H1 (cell line): ENCODE data around the gene SUSD1. TPM values are rescaled to one million over a fixed set of nuclear protein-coding genes. Genes with fewer than 3 reads are reported as not detected.

Experiments used
- CTCF ChIA-PET: fragments of 300-600 bp; sonication (Branson Sonifier 250); formaldehyde crosslinking; loops from one replicate; lab custom pipeline; 2021; ENCODE audit not compliant: partially characterized antibody; lab: Charles Lee
- POLR2A ChIA-PET: fragments of 300-600 bp; sonication (Branson Sonifier 250); formaldehyde crosslinking; loops from one replicate; lab custom pipeline; 2021; ENCODE audit warnings: inconsistent platforms; ENCODE audit not compliant: partially characterized antibody; lab: Charles Lee
- DNase-seq, 2 experiments: peaks; one replicate each; pipeline versions ENCODE4 v3.0.0 to v3.0.0-alpha.2; 2010 to 2022; ENCODE audit warnings: low spot score in 2 of 2, low read depth in 1 of 2, mixed read lengths in 1 of 2
- FAIRE-seq: peaks from 2 replicates; lab custom pipeline; 2011; peaks lifted over from hg19 to GRCh38; lab: Jason Lieb, UNC
- H2AFZ ChIP-seq: 2 replicates; pipeline ENCODE4 v1.8.1; 2012; ENCODE audit warnings: low read length, inconsistent platforms
- H2AK5ac ChIP-seq: 2 replicates; pipeline ENCODE4 v1.6.1; 2013; ENCODE audit warnings: low read depth, low read length
- H2BK120ac ChIP-seq: replicated peaks from 2 replicates; pipeline ENCODE3; 2013; ENCODE audit warnings: low read depth, low read length, inconsistent platforms
- H2BK12ac ChIP-seq: 2 replicates; pipeline ENCODE4 v1.6.1; 2013; ENCODE audit warnings: low read depth, low read length
- H2BK15ac ChIP-seq: 2 replicates; pipeline ENCODE4 v1.6.1; 2013; ENCODE audit warnings: low read length
- H2BK20ac ChIP-seq: 2 replicates; pipeline ENCODE4 v1.6.1; 2013; ENCODE audit warnings: low read length
- H2BK5ac ChIP-seq: 2 replicates; pipeline ENCODE4 v1.6.1; 2013; ENCODE audit warnings: low read depth, low read length
- H3K14ac ChIP-seq: 2 replicates; pipeline ENCODE4 v1.6.1; 2013; ENCODE audit warnings: inconsistent platforms; ENCODE audit not compliant: insufficient read length
- H3K18ac ChIP-seq: 2 replicates; pipeline ENCODE4 v1.6.1; 2013; ENCODE audit warnings: low read length; ENCODE audit errors: extremely low read depth
- H3K23ac ChIP-seq: 2 replicates; pipeline ENCODE4 v1.6.1; 2013; ENCODE audit warnings: inconsistent platforms; ENCODE audit not compliant: insufficient read length
- H3K23me2 ChIP-seq: 2 replicates; pipeline ENCODE4 v1.6.1; 2013; ENCODE audit warnings: low read depth, low read length
- H3K27ac ChIP-seq: 2 replicates; pipeline ENCODE4 v1.6.1; 2011; ENCODE audit warnings: low read depth, low read length, inconsistent platforms
- H3K27me3 ChIP-seq, 4 experiments: replicated peaks in 1 of 4; 1 replicate in 1 of 4; 2 replicates in 3 of 4; pipeline versions ENCODE4 v1.6.1 to v1.8.1; 2011 to 2013; ENCODE audit warnings: low read length in 3 of 4, mild to moderate bottlenecking in 3 of 4, inconsistent platforms in 2 of 4, mixed read lengths in 2 of 4, moderate library complexity in 1 of 4; ENCODE audit not compliant: control insufficient read depth in 3 of 4, insufficient read depth in 3 of 4; ENCODE audit errors: extremely low read depth in 1 of 4
- H3K36me3 ChIP-seq, 4 experiments: 2 replicates each; pipeline versions ENCODE4 v1.6.1 to v1.8.1; 2011 to 2013; ENCODE audit warnings: mild to moderate bottlenecking in 4 of 4, low read length in 3 of 4, moderate library complexity in 2 of 4, control low read depth in 1 of 4, inconsistent platforms in 1 of 4; ENCODE audit not compliant: insufficient read depth in 4 of 4, control insufficient read depth in 2 of 4
- H3K4ac ChIP-seq: replicated peaks from 2 replicates; pipeline ENCODE3; 2013; ENCODE audit warnings: low read length, low read depth, mixed read lengths, inconsistent platforms; ENCODE audit not compliant: insufficient read length
- H3K4me1 ChIP-seq, 4 experiments: replicated peaks in 1 of 4; 1 replicate in 1 of 4; 2 replicates in 3 of 4; pipeline versions ENCODE4 v1.6.1 to v1.8.1; 2011 to 2013; ENCODE audit warnings: low read length in 3 of 4, inconsistent platforms in 2 of 4, mixed read lengths in 1 of 4; ENCODE audit not compliant: insufficient read depth in 4 of 4, control insufficient read depth in 3 of 4
- H3K4me2 ChIP-seq, 2 experiments: 2 replicates each; pipeline versions ENCODE4 v1.6.1 to v1.8.1; 2011 to 2013; ENCODE audit warnings: low read depth in 2 of 2, low read length in 2 of 2, control low read depth in 1 of 2, inconsistent platforms in 1 of 2, mild to moderate bottlenecking in 1 of 2; ENCODE audit not compliant: insufficient read depth in 1 of 2
- H3K4me3 ChIP-seq, 4 experiments: fragments of 200-600, 300-600 bp in 1 of 4; sonication (generic), shearing (Covaris generic), sonication (Bioruptor Twin) in 1 of 4; 2 replicates each; pipeline versions ENCODE4 v1.5.1 to v1.8.1; 2011 to 2016; ENCODE audit warnings: low read length in 4 of 4, low read depth in 3 of 4, control low read depth in 2 of 4, inconsistent platforms in 2 of 4, mild to moderate bottlenecking in 2 of 4, mixed read lengths in 1 of 4, moderate library complexity in 1 of 4; ENCODE audit not compliant: insufficient read depth in 2 of 4; ENCODE audit errors: extremely low read depth in 1 of 4
- H3K56ac ChIP-seq: replicated peaks from 2 replicates; pipeline ENCODE3; 2013; ENCODE audit warnings: low read depth, mild to moderate bottlenecking, mixed read lengths, low read length, inconsistent platforms; ENCODE audit not compliant: insufficient read length
- H3K79me1 ChIP-seq: 2 replicates; pipeline ENCODE4 v1.6.1; 2013; ENCODE audit warnings: low read depth, low read length, control low read depth
- H3K79me2 ChIP-seq, 2 experiments: 2 replicates each; pipeline versions ENCODE4 v1.6.1 to v1.8.1; 2012 to 2013; ENCODE audit warnings: low read length in 2 of 2, mild to moderate bottlenecking in 2 of 2, inconsistent platforms in 1 of 2; ENCODE audit not compliant: insufficient read depth in 2 of 2, control insufficient read depth in 1 of 2
- H3K9ac ChIP-seq, 4 experiments: replicated peaks in 1 of 4; 1 replicate in 1 of 4; 2 replicates in 3 of 4; pipeline versions ENCODE4 v1.6.1 to v1.8.1; 2011 to 2013; ENCODE audit warnings: low read depth in 3 of 4, low read length in 3 of 4, control low read depth in 2 of 4, mild to moderate bottlenecking in 2 of 4, moderate library complexity in 2 of 4, inconsistent platforms in 1 of 4; ENCODE audit errors: extremely low read depth in 1 of 4
- H3K9me3 ChIP-seq, 2 experiments: 2 replicates each; pipeline versions ENCODE4 v1.6.1 to v1.8.1; 2012 to 2013; ENCODE audit warnings: mild to moderate bottlenecking in 2 of 2, moderate library complexity in 2 of 2, control low read depth in 1 of 2, inconsistent platforms in 1 of 2, low read depth in 1 of 2, low read length in 1 of 2, mixed read lengths in 1 of 2; ENCODE audit not compliant: insufficient read depth in 2 of 2
- H4K20me1 ChIP-seq, 2 experiments: replicated peaks in 1 of 2; 2 replicates each; pipeline versions ENCODE3 to v1.8.1; 2011 to 2013; ENCODE audit warnings: inconsistent platforms in 2 of 2, low read length in 2 of 2, mild to moderate bottlenecking in 1 of 2; ENCODE audit not compliant: insufficient read depth in 2 of 2, control insufficient read depth in 1 of 2
- H4K5ac ChIP-seq: 2 replicates; pipeline ENCODE4 v1.6.1; 2013; ENCODE audit warnings: low read length, low read depth, mixed read lengths, inconsistent platforms; ENCODE audit not compliant: insufficient read length
- H4K8ac ChIP-seq: 2 replicates; pipeline ENCODE4 v1.8.0; 2013; ENCODE audit warnings: mild to moderate bottlenecking, moderate library complexity, low read length, inconsistent platforms; ENCODE audit not compliant: insufficient read depth; ENCODE audit errors: extremely low read depth
- H4K91ac ChIP-seq: replicated peaks from 2 replicates; pipeline ENCODE3; 2013; ENCODE audit warnings: low read length, mixed read lengths, inconsistent platforms; ENCODE audit not compliant: insufficient read length
- BRCA1 ChIP-seq: IDR thresholded peaks from 2 replicates; pipeline ENCODE4 v1.6.1; 2012; ENCODE audit warnings: low read depth, low read length, improper control_type of control experiment
- CHD2 ChIP-seq: IDR thresholded peaks from 2 replicates; pipeline ENCODE4 v1.6.1; 2012; ENCODE audit warnings: low read length, improper control_type of control experiment
- JUND ChIP-seq: IDR thresholded peaks from 2 replicates; pipeline ENCODE4 v1.6.1; 2011; ENCODE audit warnings: mild to moderate bottlenecking, improper control_type of control experiment, low read length
- KDM1A ChIP-seq: fragments of 200-600, 300-600 bp; sonication (generic); IDR thresholded peaks from 2 replicates; pipeline ENCODE4 v1.7.1; 2016; ENCODE audit warnings: mild to moderate bottlenecking, low read length, borderline replicate concordance
- KDM5A ChIP-seq: fragments of 200-600 bp; IDR thresholded peaks from 2 replicates; pipeline ENCODE4 v1.7.1; 2012; ENCODE audit warnings: mild to moderate bottlenecking, low read length, inconsistent platforms, mixed read lengths
- RBBP5 ChIP-seq: IDR thresholded peaks from 2 replicates; pipeline ENCODE4 v1.7.1; 2012; ENCODE audit warnings: low read depth, mild to moderate bottlenecking, inconsistent platforms, low read length, moderate library complexity, borderline replicate concordance
- RNF2 ChIP-seq: fragments of 200-900, 300-1000 bp; sonication (generic); IDR thresholded peaks from 2 replicates; pipeline ENCODE4 v1.7.1; 2016; ENCODE audit warnings: borderline replicate concordance, low read depth, mild to moderate bottlenecking, antibody characterized with exemption, low read length; ENCODE audit not compliant: poor library complexity, severe bottlenecking; ENCODE audit errors: missing control alignments
- WGBS, 2 experiments: shearing (Covaris generic) in 1 of 2; methylation state at CpG; one replicate each; pipeline versions ENCODE4 v1.1.6 to v1.1.7; 2013 to 2015; ENCODE audit warnings: low lambda C conversion rate in 2 of 2, mixed read lengths in 2 of 2, inconsistent platforms in 1 of 2, low coverage in 1 of 2, missing lambda C conversion rate in 1 of 2; ENCODE audit not compliant: insufficient replicate concordance in 2 of 2, insufficient coverage in 1 of 2, insufficient read length in 1 of 2; ENCODE audit errors: extremely low coverage in 1 of 2, missing lambda C conversion rate in 1 of 2; 5-methylcytosine and 5-hydroxymethylcytosine counted together
- polyA plus RNA-seq, 7 experiments: library from polyadenylated mRNA; depleted of rRNA in 3 of 7; stranded (reverse) in 5 of 7; unstranded in 2 of 7; fragments of >200 nt in 5 of 7; fragments of 200-250 nt in 2 of 7; gene quantifications; 1 replicate in 5 of 7; 2 replicates in 1 of 7; 4 replicates in 1 of 7; pipeline versions ENCODE4 v1.2.1 to v1.2.3, GENCODE V29; 2011 to 2013; ENCODE audit warnings: missing spikeins in 2 of 7, mixed read lengths in 2 of 7
- total RNA-seq: library from RNA; stranded (reverse); fragmentation: NEBNext Ultra II Directional; extraction: Animal tissue kit (Norgen Biotek cat#: 25700); gene quantifications from 2 replicates; pipeline ENCODE4 v1.2.1, GENCODE V29; 2021
- TF ChIP-seq, protein P1 (sequence below), 3 experiments: IDR thresholded peaks; 1 replicate in 2 of 3; 2 replicates in 1 of 3; pipeline versions ENCODE4 v1.5.1 to v1.6.1; 2011; ENCODE audit warnings: low read length in 3 of 3, mild to moderate bottlenecking in 3 of 3, inconsistent platforms in 2 of 3, low read depth in 1 of 3, moderate library complexity in 1 of 3; ENCODE audit not compliant: insufficient read depth in 1 of 3; ENCODE audit errors: control extremely low read depth in 1 of 3

The SUSD1 gene
- total and polyA plus RNA-seq, 2 of the 8 experiments (the other 6 are each of a cell fraction or from before 2014, with no cell fraction given), result 2.8 to 7.2 TPM

DNA sequence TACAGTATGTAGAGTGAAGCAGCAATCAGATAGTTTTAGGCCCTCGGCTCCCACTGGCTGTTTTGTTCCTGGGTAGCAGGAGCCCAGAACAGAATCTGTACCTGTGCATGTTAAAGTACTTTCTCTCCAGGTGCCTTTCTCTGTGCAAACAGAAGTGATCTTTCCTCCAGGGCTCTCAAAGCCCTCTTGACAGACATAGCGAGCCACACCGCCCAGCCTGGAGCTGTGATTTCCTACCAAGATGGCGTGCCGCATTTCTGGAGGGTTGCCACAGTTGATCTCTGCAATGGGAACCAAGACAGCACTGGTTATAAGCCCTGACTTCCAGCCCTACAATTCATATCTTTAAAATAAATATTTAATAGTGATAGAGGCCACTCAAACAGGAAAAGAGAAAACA lies 50.9 kb downstream of the SUSD1 start:
- CTCF ChIA-PET, result interaction anchor here (0.6 to 1.6 kb wide), 3 partner anchors 11 to 217 kb away, joined by 3 to 12 read pairs (median 3); no protein-coding TSS in a partner anchor
- H2BK20ac ChIP-seq, result no peak overlapping the region
- no peak overlapping the region for H3K14ac ChIP-seq
- H3K4me2 ChIP-seq, result no peak overlapping the region
- H4K5ac ChIP-seq, result no peak overlapping the region
- FAIRE-seq, result no peak
- no peak overlapping the region for H2BK12ac ChIP-seq
- no peak overlapping the region for H4K91ac ChIP-seq
- no peaks in the 10 kb centered on the region for H3K79me1 ChIP-seq
- POLR2A ChIA-PET, result no interaction called here
- peaks cover 0 to 1% of the 10 kb centered on the region in 2 experiments for H4K20me1 ChIP-seq
- DNase-seq, result no peak
- no peak overlapping the region for H2BK15ac ChIP-seq
- no peak overlapping the region for H3K18ac ChIP-seq
- no peak overlapping the region for H3K4me3 ChIP-seq
- H3K27ac ChIP-seq, result no peak overlapping the region
- no peak overlapping the region for H2BK120ac ChIP-seq
- H3K27me3 ChIP-seq, result no peaks in the 10 kb centered on the region
- H3K9me3 ChIP-seq, result no peaks in the 10 kb centered on the region
- no peak overlapping the region for H3K9ac ChIP-seq
- H2AFZ ChIP-seq, result no peak overlapping the region
- WGBS, 2 experiments, result 93% methylated on average over 5 of the region's 5 CpGs; no CpG with 5 or more reads in 1 of the 2 experiments
- no peak overlapping the region for H2AK5ac ChIP-seq
- H3K36me3 ChIP-seq, result no peaks in the 10 kb centered on the region
- H4K8ac ChIP-seq, result no peak overlapping the region
- no peak overlapping the region for H3K4ac ChIP-seq
- TF ChIP-seq KDM5A (no peak), RBBP5 (no peak), CHD2 (no peak), KDM1A (no peak), RNF2 (no peak), JUND (no peak), BRCA1 (no peak)
- TF ChIP-seq, protein P1, sequence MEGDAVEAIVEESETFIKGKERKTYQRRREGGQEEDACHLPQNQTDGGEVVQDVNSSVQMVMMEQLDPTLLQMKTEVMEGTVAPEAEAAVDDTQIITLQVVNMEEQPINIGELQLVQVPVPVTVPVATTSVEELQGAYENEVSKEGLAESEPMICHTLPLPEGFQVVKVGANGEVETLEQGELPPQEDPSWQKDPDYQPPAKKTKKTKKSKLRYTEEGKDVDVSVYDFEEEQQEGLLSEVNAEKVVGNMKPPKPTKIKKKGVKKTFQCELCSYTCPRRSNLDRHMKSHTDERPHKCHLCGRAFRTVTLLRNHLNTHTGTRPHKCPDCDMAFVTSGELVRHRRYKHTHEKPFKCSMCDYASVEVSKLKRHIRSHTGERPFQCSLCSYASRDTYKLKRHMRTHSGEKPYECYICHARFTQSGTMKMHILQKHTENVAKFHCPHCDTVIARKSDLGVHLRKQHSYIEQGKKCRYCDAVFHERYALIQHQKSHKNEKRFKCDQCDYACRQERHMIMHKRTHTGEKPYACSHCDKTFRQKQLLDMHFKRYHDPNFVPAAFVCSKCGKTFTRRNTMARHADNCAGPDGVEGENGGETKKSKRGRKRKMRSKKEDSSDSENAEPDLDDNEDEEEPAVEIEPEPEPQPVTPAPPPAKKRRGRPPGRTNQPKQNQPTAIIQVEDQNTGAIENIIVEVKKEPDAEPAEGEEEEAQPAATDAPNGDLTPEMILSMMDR (IDR thresholded peaks at IDR 0.05; ENCODE audit: control extremely low read depth in 1 of 3, insufficient read depth in 1 of 3, low read depth in 1 of 3, low read length in 3 of 3), result no peak
- H3K79me2 ChIP-seq, result no peaks in the 10 kb centered on the region
- no peak overlapping the region for H3K23ac ChIP-seq
- no peak overlapping the region for H2BK5ac ChIP-seq
- H3K4me1 ChIP-seq, result peaks cover 0 to 11% (median 2%) of the 10 kb centered on the region in 4 experiments; a peak in 2 of 7 replicates
- no peak overlapping the region for H3K56ac ChIP-seq
- no peaks in the 10 kb centered on the region for H3K23me2 ChIP-seq
